Spleen (tissue), 11 donors: ENCODE data around the gene ANKEF1. TPM values are rescaled to one million over a fixed set of nuclear protein-coding genes. Genes with fewer than 3 reads are reported as not detected.
A peak's percentile ranks its signal among the peaks of the same experiment; 100 is the strongest.

ENCODE experiments used
- DNase-seq: peaks from one replicate; pipeline ENCODE4 v3.0.0-alpha.2; 2020
- H3K27ac ChIP-seq, 8 donors: fragments of 200-600 bp; sonication (generic) in 7 of 8; 1 replicate in 4 of 8; 2 replicates in 4 of 8; pipeline versions ENCODE4 v1.5.0 to v1.8.0; 2016 to 2021; ENCODE audit warnings: inconsistent platforms in 4 of 8, mild to moderate bottlenecking in 4 of 8, moderate library complexity in 1 of 8
- H3K27me3 ChIP-seq, 7 donors: fragments of 200-600 bp; sonication (generic) in 6 of 7; replicated peaks in 1 of 7; 1 replicate in 4 of 7; 2 replicates in 3 of 7; pipeline versions ENCODE4 v1.5.0 to v1.8.0; 2016 to 2021; ENCODE audit warnings: inconsistent platforms in 3 of 7, mild to moderate bottlenecking in 1 of 7
- H3K36me3 ChIP-seq, 6 donors: fragments of 200-600 bp; sonication (generic) in 5 of 6; 1 replicate in 4 of 6; 2 replicates in 2 of 6; pipeline versions ENCODE4 v1.5.0 to v1.8.0; 2016 to 2021; ENCODE audit warnings: inconsistent platforms in 2 of 6
- H3K4me1 ChIP-seq, 6 donors: fragments of 200-600 bp; sonication (generic) in 5 of 6; 1 replicate in 3 of 6; 2 replicates in 3 of 6; pipeline versions ENCODE4 v1.5.0 to v1.8.0; 2016 to 2021; ENCODE audit warnings: inconsistent platforms in 3 of 6
- H3K4me3 ChIP-seq, 8 donors: fragments of 200-600 bp; sonication (generic) in 7 of 8; 1 replicate in 4 of 8; 2 replicates in 4 of 8; pipeline versions ENCODE4 v1.5.0 to v1.8.0; 2016 to 2021; ENCODE audit warnings: inconsistent platforms in 4 of 8, mild to moderate bottlenecking in 4 of 8, moderate library complexity in 2 of 8
- H3K9me3 ChIP-seq, 8 donors: fragments of 200-600 bp; sonication (generic) in 7 of 8; 1 replicate in 4 of 8; 2 replicates in 4 of 8; pipeline versions ENCODE4 v1.5.0 to v1.8.0; 2016 to 2021; ENCODE audit warnings: inconsistent platforms in 4 of 8
- POLR2A ChIP-seq, 3 donors: fragments of 450-650 bp; IDR thresholded peaks; one replicate each; pipeline ENCODE4 v1.5.1; 2017; ENCODE audit warnings: antibody characterized with exemption in 3 of 3, mild to moderate bottlenecking in 1 of 3
- POLR2AphosphoS5 ChIP-seq, 3 donors: sonication (generic); formaldehyde crosslinking; IDR thresholded peaks; one replicate each; pipeline ENCODE4 v1.5.1; 2017; ENCODE audit warnings: antibody characterized with exemption in 3 of 3
- WGBS, 5 donors: extraction: QIAGEN DNeasy Blood & Tissue Kit in 3 of 5; methylation state at CpG; one replicate each; pipeline versions ENCODE4 v1.1.5 to v1.1.7; 2013 to 2018; 5-methylcytosine and 5-hydroxymethylcytosine counted together
- intact Hi-C: fragments of 100-400 bp; cut with DNase I; formaldehyde crosslinking; loops from one replicate; pipeline ENCODE4 v1.15.0; 2023; ENCODE audit warnings: low total_unique reads
- polyA plus RNA-seq, 3 donors: library from polyadenylated mRNA; stranded (reverse); fragments of 200-250 nt; gene quantifications; one replicate each; pipeline ENCODE4 v1.2.1, GENCODE V29; 2013
- total RNA-seq, 7 donors: library from RNA; depleted of rRNA in 3 of 7; stranded (reverse); fragments of >200 nt in 3 of 7; fragmentation: NEBNext Ultra II Directional in 4 of 7; extraction: Animal tissue kit (Norgen Biotek cat#: 25700) in 4 of 7; gene quantifications; one replicate each; pipeline versions ENCODE4 v1.1.0 to v1.2.1, GENCODE V29; 2016 to 2021
- TF ChIP-seq, protein P1 (sequence below), 11 experiments: fragments of 200-600 bp in 7 of 11; fragments of 450-650 bp in 4 of 11; sonication (generic) in 4 of 11; IDR thresholded peaks in 8 of 11; conservative IDR thresholded peaks in 3 of 11; 1 replicate in 7 of 11; 2 replicates in 4 of 11; pipeline versions ENCODE4 v1.4.0 to v1.8.0; 2016 to 2021; ENCODE audit warnings: antibody characterized with exemption in 11 of 11, inconsistent platforms in 4 of 11, mild to moderate bottlenecking in 1 of 11
- donor health status: healthy with polysubstance abuse.
- donor health status: DM: no; HTN: no; CAD: no; lungs with moderate emphysema.
- donor health status: DM: no; HTN: no; CAD: no.
- donor health status: Bipolar disorder and iron deficiency.
- donor health status: healthy.
- donor health status: DM: no; HTN: no; CAD: no.
- donor health status: DM: yes; HTN: yes; CAD: no.

Gene ANKEF1
- total and polyA plus RNA-seq, 10 donors: 0.58 to 3.2 (median 2.1) TPM

GRCh38 chr20:9989066-9989724 is 45.6 kb upstream of the ANKEF1 start:
- H3K9me3 ChIP-seq: no peaks in the 10 kb centered on the region
- H3K36me3 ChIP-seq: no peaks in the 10 kb centered on the region
- peaks cover 0 to 24% (median 0%) of the 10 kb centered on the region in 7 donors for H3K27me3 ChIP-seq
- H3K4me1 ChIP-seq: peaks cover 0 to 11% (median 0%) of the 10 kb centered on the region in 6 donors
- 15 to 34% (median 28%) methylated on average over 1 of the region's 1 CpG for WGBS, 5 donors
- H3K4me3 ChIP-seq: no peak overlapping the region
- no peak for DNase-seq
- peak overlapping the region in 5 of 8 donors; percentile 12 to 45 (median 24) for H3K27ac ChIP-seq
- TF ChIP-seq, protein P1, sequence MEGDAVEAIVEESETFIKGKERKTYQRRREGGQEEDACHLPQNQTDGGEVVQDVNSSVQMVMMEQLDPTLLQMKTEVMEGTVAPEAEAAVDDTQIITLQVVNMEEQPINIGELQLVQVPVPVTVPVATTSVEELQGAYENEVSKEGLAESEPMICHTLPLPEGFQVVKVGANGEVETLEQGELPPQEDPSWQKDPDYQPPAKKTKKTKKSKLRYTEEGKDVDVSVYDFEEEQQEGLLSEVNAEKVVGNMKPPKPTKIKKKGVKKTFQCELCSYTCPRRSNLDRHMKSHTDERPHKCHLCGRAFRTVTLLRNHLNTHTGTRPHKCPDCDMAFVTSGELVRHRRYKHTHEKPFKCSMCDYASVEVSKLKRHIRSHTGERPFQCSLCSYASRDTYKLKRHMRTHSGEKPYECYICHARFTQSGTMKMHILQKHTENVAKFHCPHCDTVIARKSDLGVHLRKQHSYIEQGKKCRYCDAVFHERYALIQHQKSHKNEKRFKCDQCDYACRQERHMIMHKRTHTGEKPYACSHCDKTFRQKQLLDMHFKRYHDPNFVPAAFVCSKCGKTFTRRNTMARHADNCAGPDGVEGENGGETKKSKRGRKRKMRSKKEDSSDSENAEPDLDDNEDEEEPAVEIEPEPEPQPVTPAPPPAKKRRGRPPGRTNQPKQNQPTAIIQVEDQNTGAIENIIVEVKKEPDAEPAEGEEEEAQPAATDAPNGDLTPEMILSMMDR (IDR thresholded peaks at IDR 0.05 in 8 of 11, conservative IDR thresholded peaks at IDR 0.05 in 3 of 11): no peak
- no peak for TF ChIP-seq POLR2A (IDR thresholded peaks at IDR 0.05)
- no peak for TF ChIP-seq POLR2AphosphoS5 (IDR thresholded peaks at IDR 0.05)
- intact Hi-C loops: no loop called here

DNA sequence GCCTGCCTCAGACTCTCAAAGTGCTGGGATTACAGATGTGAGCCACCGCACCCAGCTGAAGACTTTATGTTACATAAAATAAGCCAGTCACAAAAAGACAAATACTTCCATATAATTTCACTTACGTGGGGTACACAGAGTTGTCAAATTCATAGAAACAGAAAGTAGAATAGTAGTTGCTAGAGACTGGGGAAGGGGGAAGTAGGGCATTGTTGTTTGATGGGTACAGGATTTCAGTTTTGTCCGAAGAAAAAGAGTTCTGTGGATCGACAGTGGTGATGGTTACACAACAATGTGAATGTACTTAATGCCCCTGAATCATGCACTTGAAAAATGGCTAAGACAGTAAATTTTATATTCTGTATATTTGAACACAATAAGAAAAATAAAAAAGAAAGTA is 41.6 kb upstream of the ANKEF1 start:
- TF ChIP-seq POLR2A (IDR thresholded peaks at IDR 0.05): no peak
- TF ChIP-seq POLR2AphosphoS5 (IDR thresholded peaks at IDR 0.05): no peak
- TF ChIP-seq, protein P1 (IDR thresholded peaks at IDR 0.05 in 8 of 11, conservative IDR thresholded peaks at IDR 0.05 in 3 of 11): no peak
- Histone ChIP-seq H3K36me3 (no peaks in the 10 kb centered on the region), H3K4me3 (no peak overlapping the region), H3K4me1 (peaks cover 0 to 11% (median 0%) of the 10 kb centered on the region in 6 donors), H3K9me3 (peaks cover 0 to 7% (median 2%) of the 10 kb centered on the region in 8 donors), H3K27me3 (peaks cover 0 to 13% (median 0%) of the 10 kb centered on the region in 7 donors), H3K27ac (peak overlapping the region in 1 of 8 donors; percentile 37)
- no peak for DNase-seq
- WGBS, 5 donors: 73 to 83% (median 77%) methylated on average over 4 of the region's 4 CpGs
- intact Hi-C loops: no loop called here

GRCh38 chr20:9994676-9995075 is 40.1 kb upstream of the ANKEF1 start:
- Histone ChIP-seq H3K9me3 (peaks cover 0 to 7% (median 2%) of the 10 kb centered on the region in 8 donors), H3K36me3 (no peaks in the 10 kb centered on the region), H3K27me3 (peaks cover 0 to 5% (median 0%) of the 10 kb centered on the region in 7 donors), H3K27ac (no peak overlapping the region), H3K4me1 (peaks cover 0 to 2% (median 0%) of the 10 kb centered on the region in 6 donors), H3K4me3 (no peak overlapping the region)
- DNase-seq: no peak
- TF ChIP-seq POLR2AphosphoS5 (IDR thresholded peaks at IDR 0.05) (no peak), POLR2A (IDR thresholded peaks at IDR 0.05) (no peak)
- TF ChIP-seq, protein P1 (IDR thresholded peaks at IDR 0.05 in 8 of 11, conservative IDR thresholded peaks at IDR 0.05 in 3 of 11): no peak
- intact Hi-C loops: no loop called here

GRCh38 chr20:9995510-9996272 is 39.1 kb upstream of the ANKEF1 start:
- Histone ChIP-seq H3K4me1 (no peaks in the 10 kb centered on the region), H3K9me3 (peaks cover 0 to 7% (median 2%) of the 10 kb centered on the region in 8 donors), H3K27me3 (peaks cover 0 to 3% (median 0%) of the 10 kb centered on the region in 7 donors), H3K27ac (no peak overlapping the region), H3K36me3 (no peaks in the 10 kb centered on the region), H3K4me3 (no peak overlapping the region)
- WGBS, 5 donors: 70 to 85% (median 79%) methylated on average over 3 of the region's 3 CpGs
- no peak for DNase-seq
- TF ChIP-seq, protein P1 (IDR thresholded peaks at IDR 0.05 in 8 of 11, conservative IDR thresholded peaks at IDR 0.05 in 3 of 11): no peak
- no peak for TF ChIP-seq POLR2A (IDR thresholded peaks at IDR 0.05)
- TF ChIP-seq POLR2AphosphoS5 (IDR thresholded peaks at IDR 0.05): no peak
- intact Hi-C loops: no loop called here
